ENCODE data around the gene IQCH.

Gene IQCH

DNA sequence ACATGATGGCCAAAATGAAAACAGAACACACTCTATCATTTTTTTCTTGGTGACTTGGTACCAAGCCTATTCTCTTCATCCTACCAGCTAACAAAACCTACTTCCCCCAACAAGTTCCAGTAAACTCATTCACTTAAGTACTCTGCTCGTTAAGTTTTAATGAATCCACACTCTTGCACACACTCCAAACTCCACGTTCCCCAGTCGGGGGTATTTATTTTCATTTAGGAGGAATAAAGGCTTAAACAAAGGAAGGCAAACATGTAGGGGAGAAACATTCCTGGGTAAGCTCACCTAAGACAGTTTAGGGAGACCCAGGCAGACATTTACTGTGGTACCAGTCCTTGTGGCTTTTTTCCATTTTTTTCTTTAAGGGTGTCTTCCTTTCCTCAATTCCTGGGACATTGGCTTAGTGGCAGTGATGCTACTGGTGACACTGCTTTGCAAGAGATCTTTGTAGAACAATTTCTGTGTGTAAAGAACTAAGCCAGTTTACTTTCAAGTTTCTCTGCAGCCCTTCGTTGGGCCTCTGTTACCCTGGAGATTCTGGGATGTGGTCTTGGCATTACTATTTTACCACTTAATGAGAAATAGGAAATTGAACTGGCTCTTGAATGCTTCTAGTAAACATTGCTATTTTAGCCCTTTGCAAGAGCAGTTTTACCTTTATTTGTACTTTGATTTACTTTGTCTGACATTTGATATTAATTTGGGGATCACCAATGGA is 149.0 kb downstream of the IQCH start:
- Mint-ChIP-seq H3K9me3 (ENCODE audit: low read depth) (no peaks in the 10 kb centered on the region), H3K4me3 (no peak overlapping the region), H3K36me3 (peaks cover 5% of the 10 kb centered on the region), H3K27ac (no peak overlapping the region), H3K27me3 (no peaks in the 10 kb centered on the region), H3K4me1 (ENCODE audit: low read depth) (no peaks in the 10 kb centered on the region)

DNA sequence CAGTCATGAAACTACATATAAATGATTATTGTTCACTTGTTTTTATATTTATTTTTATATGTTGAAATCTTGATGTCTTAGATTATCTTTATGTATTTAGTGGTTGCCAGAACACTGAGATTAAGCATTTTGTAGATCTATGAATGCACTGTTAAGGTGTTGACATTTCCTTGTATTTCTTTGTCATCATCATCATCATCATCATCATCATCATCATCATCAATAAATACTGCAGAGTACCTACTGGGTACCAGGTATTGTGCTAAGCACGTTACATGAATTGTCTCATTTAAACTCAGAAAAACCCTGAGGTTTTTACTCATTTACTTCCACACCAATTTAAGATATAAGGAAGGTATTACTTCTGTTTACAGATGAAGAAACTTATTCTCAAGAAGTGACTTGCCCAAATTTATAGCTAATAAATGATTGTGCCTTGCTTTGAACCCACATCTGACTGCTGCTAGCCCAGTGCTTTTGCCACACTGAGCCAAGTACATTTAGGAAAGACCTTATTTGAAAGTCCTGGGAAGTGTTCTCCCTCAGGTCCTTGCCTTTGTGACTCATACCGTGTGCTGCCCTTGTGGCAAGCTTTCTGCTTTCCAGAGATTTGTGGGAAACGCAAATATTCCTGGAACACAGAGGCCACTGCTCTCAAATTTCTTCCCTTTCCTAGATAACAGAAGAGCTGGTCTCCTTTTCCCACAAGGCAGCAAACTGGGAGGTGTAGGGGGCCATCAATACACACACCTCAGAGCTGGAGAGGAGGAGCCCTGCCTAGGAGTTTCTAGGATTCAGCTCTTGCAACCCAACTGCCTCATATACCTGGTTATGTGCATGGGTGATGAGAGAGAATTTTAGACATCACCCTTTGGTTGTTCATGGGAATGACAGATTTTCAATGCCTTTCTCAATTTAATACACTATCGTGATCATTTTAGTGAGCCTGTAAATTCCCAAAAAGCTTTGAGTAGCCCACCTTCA is 150.9 kb downstream of the IQCH start:
- Mint-ChIP-seq H3K4me1 (ENCODE audit: low read depth) (no peaks in the 10 kb centered on the region), H3K27me3 (no peaks in the 10 kb centered on the region), H3K27ac (no peak overlapping the region), H3K9me3 (ENCODE audit: low read depth) (no peaks in the 10 kb centered on the region), H3K4me3 (no peak overlapping the region), H3K36me3 (peaks cover 7% of the 10 kb centered on the region)

- Mint-ChIP-seq H3K36me3 (peaks cover 11% of the 10 kb centered on the region), H3K9me3 (ENCODE audit: low read depth) (no peaks in the 10 kb centered on the region), H3K4me3 (no peak overlapping the region), H3K27me3 (no peaks in the 10 kb centered on the region), H3K27ac (no peak overlapping the region), H3K4me1 (ENCODE audit: low read depth) (no peaks in the 10 kb centered on the region)
Measured at GRCh38 chr15:67406257-67406861, 151.8 kb downstream of the IQCH start.

DNA sequence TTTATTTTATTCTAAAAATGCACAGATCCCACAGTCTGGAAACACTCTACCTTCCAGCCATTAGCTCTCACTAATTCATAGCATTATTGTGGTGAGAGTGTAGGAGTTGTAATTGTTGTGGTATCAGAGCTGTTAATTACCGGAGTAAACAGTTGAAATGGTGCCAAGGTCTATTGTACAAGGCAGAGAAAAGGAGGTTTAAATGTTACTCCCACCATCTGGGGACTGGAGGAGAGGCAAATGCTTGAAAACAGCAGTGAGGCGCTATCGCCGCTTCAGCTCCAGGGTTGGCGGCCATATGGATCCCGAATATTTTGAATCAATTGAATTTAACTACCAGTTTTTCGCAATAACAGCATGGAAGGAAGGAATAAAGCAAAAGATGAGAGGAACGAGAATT is 153.2 kb downstream of the IQCH start:
- Mint-ChIP-seq H3K4me1 (ENCODE audit: low read depth) (no peaks in the 10 kb centered on the region), H3K4me3 (no peak overlapping the region), H3K9me3 (ENCODE audit: low read depth) (no peaks in the 10 kb centered on the region), H3K27ac (no peak overlapping the region), H3K27me3 (no peaks in the 10 kb centered on the region), H3K36me3 (peaks cover 18% of the 10 kb centered on the region)

GRCh38 chr15:67409175-67409574 is 154.6 kb downstream of the IQCH start:
- Mint-ChIP-seq H3K27me3 (no peaks in the 10 kb centered on the region), H3K27ac (no peak overlapping the region), H3K9me3 (ENCODE audit: low read depth) (no peaks in the 10 kb centered on the region), H3K4me1 (ENCODE audit: low read depth) (no peaks in the 10 kb centered on the region), H3K36me3 (peaks cover 23% of the 10 kb centered on the region), H3K4me3 (no peak overlapping the region)

DNA sequence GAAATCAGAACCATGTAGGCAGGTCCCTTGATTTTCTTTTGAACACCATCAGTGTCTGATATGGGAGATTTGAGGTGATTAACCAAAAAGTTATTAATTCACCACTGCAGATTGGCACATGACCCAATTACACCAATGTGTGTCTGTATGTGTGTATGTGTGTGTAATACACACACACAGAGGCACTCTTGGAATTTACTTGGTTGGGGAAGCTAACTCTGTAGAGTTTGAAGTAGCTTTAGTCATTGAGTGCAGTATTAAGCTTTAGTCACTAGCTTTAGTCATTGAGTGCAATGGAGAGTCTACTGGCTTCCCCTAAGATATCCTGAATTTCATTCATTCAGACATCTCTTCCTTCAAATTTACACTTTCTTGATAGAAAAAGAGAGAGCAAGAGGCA is 156.9 kb downstream of the IQCH start:
- no peaks in the 10 kb centered on the region for H3K4me1 Mint-ChIP-seq (ENCODE audit: low read depth)
- peaks cover 32% of the 10 kb centered on the region for H3K36me3 Mint-ChIP-seq
- H3K27ac Mint-ChIP-seq: no peak overlapping the region
- H3K4me3 Mint-ChIP-seq: no peak overlapping the region
- H3K9me3 Mint-ChIP-seq (ENCODE audit: low read depth): no peaks in the 10 kb centered on the region
- no peaks in the 10 kb centered on the region for H3K27me3 Mint-ChIP-seq

DNA sequence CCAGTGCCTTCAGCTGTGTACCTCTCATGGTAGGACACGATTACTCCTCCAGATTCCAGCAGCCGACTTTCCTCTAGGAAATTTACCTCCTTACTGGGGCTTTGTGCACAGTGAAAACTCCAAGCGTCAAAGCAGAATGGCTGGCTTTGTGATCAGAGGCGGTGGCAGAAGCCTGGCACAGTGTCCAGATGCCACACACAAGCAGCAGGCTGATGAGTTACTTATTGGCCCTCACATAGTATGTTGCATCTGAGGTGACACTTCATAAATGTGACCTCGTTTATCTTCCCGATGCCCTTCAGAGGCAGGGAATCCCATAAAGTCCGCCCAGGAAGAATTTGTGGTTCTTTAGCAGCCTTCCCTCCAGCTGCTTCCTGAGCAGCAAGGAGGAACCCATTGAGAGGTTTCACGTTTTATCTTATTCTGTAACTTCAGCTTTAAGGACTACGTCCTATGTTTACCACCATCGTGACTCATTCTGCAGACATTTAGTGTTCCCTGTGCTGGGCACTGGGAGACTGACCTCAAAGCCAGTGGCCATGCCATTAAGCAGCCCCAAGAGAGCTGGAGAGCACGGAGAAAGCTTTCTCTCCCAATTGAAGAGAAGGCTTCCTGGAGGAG is 159.3 kb downstream of the IQCH start:
- H3K4me1 Mint-ChIP-seq (ENCODE audit: low read depth): no peaks in the 10 kb centered on the region
- H3K9me3 Mint-ChIP-seq (ENCODE audit: low read depth): no peaks in the 10 kb centered on the region
- H3K27ac Mint-ChIP-seq: no peak overlapping the region
- H3K27me3 Mint-ChIP-seq: no peaks in the 10 kb centered on the region
- H3K36me3 Mint-ChIP-seq: peaks cover 30% of the 10 kb centered on the region
- H3K4me3 Mint-ChIP-seq: no peak overlapping the region

DNA sequence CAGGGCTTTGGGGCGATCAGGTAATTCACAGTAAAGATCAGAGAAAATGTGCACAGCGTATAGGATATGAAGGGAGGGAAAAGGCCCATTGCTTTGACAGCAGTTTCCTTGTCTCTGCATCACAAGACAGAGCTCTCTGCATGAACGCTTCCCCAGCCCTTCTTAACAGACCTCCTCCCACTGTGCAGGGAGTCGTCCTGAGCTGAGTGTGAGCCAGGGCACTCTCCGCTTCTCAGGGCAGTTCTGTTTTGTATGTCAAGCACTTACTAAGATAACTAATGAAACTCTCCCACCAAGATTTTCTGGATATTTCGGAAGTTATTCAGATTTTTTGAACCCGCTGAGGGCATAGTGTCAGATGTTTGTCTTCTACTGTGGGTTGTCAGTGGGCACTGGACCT is 160.6 kb downstream of the IQCH start:
- H3K36me3 Mint-ChIP-seq: peaks cover 30% of the 10 kb centered on the region
- no peaks in the 10 kb centered on the region for H3K4me1 Mint-ChIP-seq (ENCODE audit: low read depth)
- H3K4me3 Mint-ChIP-seq: no peak overlapping the region
- no peaks in the 10 kb centered on the region for H3K9me3 Mint-ChIP-seq (ENCODE audit: low read depth)
- no peaks in the 10 kb centered on the region for H3K27me3 Mint-ChIP-seq
- H3K27ac Mint-ChIP-seq: no peak overlapping the region

- Mint-ChIP-seq H3K36me3 (peaks cover 28% of the 10 kb centered on the region), H3K4me1 (ENCODE audit: low read depth) (no peaks in the 10 kb centered on the region), H3K27me3 (no peaks in the 10 kb centered on the region)
Measured at GRCh38 chr15:67416891-67417290, 162.3 kb downstream of the IQCH start.

GRCh38 chr15:67419705-67420104 is 165.1 kb downstream of the IQCH start:
- H3K27me3 Mint-ChIP-seq: no peaks in the 10 kb centered on the region
- H3K4me3 Mint-ChIP-seq: no peak overlapping the region
- H3K27ac Mint-ChIP-seq: no peak overlapping the region
- no peaks in the 10 kb centered on the region for H3K4me1 Mint-ChIP-seq (ENCODE audit: low read depth)
- H3K9me3 Mint-ChIP-seq (ENCODE audit: low read depth): no peaks in the 10 kb centered on the region
- H3K36me3 Mint-ChIP-seq: peaks cover 20% of the 10 kb centered on the region

More at GRCh38 chr15:67416891-67417290, 162.3 kb downstream of the IQCH start:
- H3K4me3 Mint-ChIP-seq: no peak overlapping the region
- no peaks in the 10 kb centered on the region for H3K9me3 Mint-ChIP-seq (ENCODE audit: low read depth)
- H3K27ac Mint-ChIP-seq: no peak overlapping the region

DNA sequence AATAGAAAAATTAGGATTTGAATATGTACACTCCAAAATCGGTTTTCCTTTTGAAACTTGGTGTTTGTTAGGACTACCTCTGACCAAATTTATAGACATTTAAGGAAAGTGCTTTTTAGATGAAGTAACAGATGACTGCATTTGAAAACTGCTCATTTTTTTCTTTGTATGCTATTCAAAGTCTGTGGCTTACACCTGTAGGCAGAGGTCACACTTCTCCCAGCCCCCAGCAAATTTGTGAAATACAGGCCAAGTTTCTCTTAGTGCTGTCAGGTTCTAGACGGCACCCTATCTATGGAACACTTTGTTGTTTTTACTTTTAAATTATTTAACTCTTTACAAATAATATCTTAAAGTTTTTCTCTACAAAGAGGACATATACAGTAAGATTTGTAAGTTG is 165.6 kb downstream of the IQCH start:
- Mint-ChIP-seq H3K27ac (no peak overlapping the region), H3K27me3 (no peaks in the 10 kb centered on the region), H3K4me1 (ENCODE audit: low read depth) (no peaks in the 10 kb centered on the region), H3K4me3 (no peak overlapping the region), H3K9me3 (ENCODE audit: low read depth) (no peaks in the 10 kb centered on the region), H3K36me3 (peaks cover 15% of the 10 kb centered on the region)

DNA sequence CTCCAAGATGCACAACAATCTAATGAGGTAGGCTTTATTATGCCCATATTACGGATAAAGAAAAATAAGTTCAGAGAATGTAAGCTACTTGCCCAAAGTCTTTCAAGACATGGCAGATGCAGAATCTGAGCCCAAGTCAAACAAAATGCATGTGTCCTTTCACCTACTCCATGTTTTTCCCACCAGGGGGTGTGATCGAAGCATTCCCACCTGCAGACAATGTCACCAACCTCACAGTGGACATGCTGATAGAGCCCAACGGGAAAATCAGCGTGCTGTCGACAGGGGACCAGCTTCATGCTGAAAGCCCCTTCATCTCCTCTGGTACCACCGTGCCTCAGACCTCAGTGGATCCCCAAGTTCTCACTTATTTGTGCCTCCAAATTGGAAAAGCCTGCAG is 166.5 kb downstream of the IQCH start:
- no peak overlapping the region for H3K4me3 Mint-ChIP-seq
- H3K4me1 Mint-ChIP-seq (ENCODE audit: low read depth): no peaks in the 10 kb centered on the region
- H3K27me3 Mint-ChIP-seq: no peaks in the 10 kb centered on the region
- H3K9me3 Mint-ChIP-seq (ENCODE audit: low read depth): no peaks in the 10 kb centered on the region
- no peak overlapping the region for H3K27ac Mint-ChIP-seq
- peaks cover 16% of the 10 kb centered on the region for H3K36me3 Mint-ChIP-seq

- Mint-ChIP-seq H3K4me3 (no peak overlapping the region), H3K4me1 (ENCODE audit: low read depth) (no peaks in the 10 kb centered on the region), H3K9me3 (ENCODE audit: low read depth) (no peaks in the 10 kb centered on the region), H3K27ac (no peak overlapping the region), H3K27me3 (no peaks in the 10 kb centered on the region), H3K36me3 (peaks cover 18% of the 10 kb centered on the region)
Measured at GRCh38 chr15:67422296-67422695, 167.7 kb downstream of the IQCH start.

- Mint-ChIP-seq H3K36me3 (peaks cover 15% of the 10 kb centered on the region), H3K4me3 (no peak overlapping the region), H3K27ac (no peak overlapping the region), H3K4me1 (ENCODE audit: low read depth) (no peaks in the 10 kb centered on the region), H3K27me3 (no peaks in the 10 kb centered on the region), H3K9me3 (ENCODE audit: low read depth) (no peaks in the 10 kb centered on the region)
Measured at GRCh38 chr15:67433495-67434099, 179.0 kb downstream of the IQCH start.

Measured in activated naive CD8-positive, alpha-beta T cell (primary cell).